GM23248 (cell line): ENCODE data around the gene TJP2. TPM values are rescaled to one million over a fixed set of nuclear protein-coding genes. Genes with fewer than 3 reads are reported as not detected.

ENCODE experiments used
- DNase-seq: peaks from one replicate; pipeline ENCODE4 v3.0.0-alpha.2; 2015
- H2AFZ ChIP-seq: fragments of 200-600 bp; sonication (generic); 2 replicates; pipeline ENCODE4 v1.6.1; 2016; ENCODE audit warnings: antibody characterized with exemption
- H3F3A ChIP-seq: fragments of 200-600 bp; sonication (generic); 2 replicates; pipeline ENCODE4 v1.6.1; 2016; ENCODE audit warnings: mild to moderate bottlenecking, antibody characterized with exemption, mixed run types; ENCODE audit not compliant: insufficient read depth
- H3K27ac ChIP-seq: fragments of 200-600 bp; sonication (generic); 2 replicates; pipeline ENCODE4 v1.5.1; 2016; ENCODE audit warnings: mild to moderate bottlenecking
- H3K27me3 ChIP-seq: fragments of 200-600 bp; sonication (generic); replicated peaks from 2 replicates; pipeline ENCODE4 v1.6.1; 2016; ENCODE audit warnings: mild to moderate bottlenecking; ENCODE audit not compliant: insufficient read depth
- H3K36me3 ChIP-seq: fragments of 200-600 bp; sonication (generic); 2 replicates; pipeline ENCODE4 v1.6.1; 2016; ENCODE audit warnings: low read depth, mild to moderate bottlenecking
- H3K4me1 ChIP-seq: fragments of 200-600 bp; sonication (generic); 2 replicates; pipeline ENCODE4 v1.6.1; 2016; ENCODE audit warnings: mild to moderate bottlenecking; ENCODE audit not compliant: insufficient read depth
- H3K4me2 ChIP-seq: fragments of 200-600 bp; sonication (generic); one replicate; pipeline ENCODE4 v1.6.1; 2016; ENCODE audit warnings: mild to moderate bottlenecking; ENCODE audit not compliant: unreplicated experiment
- H3K4me3 ChIP-seq: fragments of 200-600 bp; sonication (generic); 2 replicates; pipeline ENCODE4 v1.5.1; 2016; ENCODE audit warnings: mild to moderate bottlenecking
- H3K79me2 ChIP-seq: fragments of 200-600 bp; sonication (generic); 2 replicates; pipeline ENCODE4 v1.6.1; 2016; ENCODE audit warnings: mild to moderate bottlenecking; ENCODE audit not compliant: insufficient read depth
- H3K9ac ChIP-seq: fragments of 200-600 bp; sonication (generic); 2 replicates; pipeline ENCODE4 v1.6.1; 2016; ENCODE audit warnings: mild to moderate bottlenecking
- H3K9me2 ChIP-seq: fragments of 200-600 bp; sonication (generic); 2 replicates; pipeline ENCODE4 v1.6.1; 2016; ENCODE audit warnings: mixed run types, mild to moderate bottlenecking, moderate library complexity; ENCODE audit not compliant: insufficient read depth
- H3K9me3 ChIP-seq: fragments of 200-600 bp; sonication (generic); one replicate; pipeline ENCODE4 v1.6.1; 2017; ENCODE audit warnings: low read depth
- H4K20me1 ChIP-seq: fragments of 200-600 bp; sonication (generic); 2 replicates; pipeline ENCODE4 v1.6.0; 2016; ENCODE audit not compliant: insufficient read depth
- EZH2 ChIP-seq: fragments of 200-600 bp; sonication (generic); IDR thresholded peaks from 2 replicates; pipeline ENCODE4 v1.6.1; 2018; ENCODE audit warnings: antibody characterized with exemption, mild to moderate bottlenecking; ENCODE audit not compliant: insufficient read depth, poor library complexity, severe bottlenecking
- EZH2phosphoT487 ChIP-seq: fragments of 200-600 bp; sonication (generic); IDR thresholded peaks from 2 replicates; pipeline ENCODE4 v1.6.1; 2018; ENCODE audit warnings: antibody characterized with exemption, moderate library complexity, mild to moderate bottlenecking, low read depth; ENCODE audit not compliant: insufficient read depth
- WGBS, 2 experiments: methylation state at CpG; one replicate each; pipeline ENCODE4 v1.1.6; 2015 to 2017; ENCODE audit warnings: low lambda C conversion rate in 2 of 2, low coverage in 1 of 2; ENCODE audit errors: missing lambda C conversion rate in 2 of 2; 5-methylcytosine and 5-hydroxymethylcytosine counted together
- in situ Hi-C: fragments of 300-500 bp; cut with MboI; formaldehyde crosslinking; loops from 2 replicates; pipeline ENCODE4 v1.15.0; 2020
- polyA plus RNA-seq: library from polyadenylated mRNA; unstranded; fragments of >200 nt; fragmentation: Nextera tagmentation; extraction: Ambion mirVana; gene quantifications from 2 replicates; pipeline ENCODE4 v1.2.1, GENCODE V29; 2016
- total RNA-seq: library from RNA; depleted of rRNA; stranded (reverse); fragments of >200 nt; shearing (Covaris generic); gene quantifications from 2 replicates; pipeline ENCODE4 v1.2.3, GENCODE V29; 2014; rRNA removed

The TJP2 gene
- total RNA-seq (8.6 and 22.0 TPM in 2 replicates), polyA plus RNA-seq (5.5 TPM in 2 replicates)

DNA sequence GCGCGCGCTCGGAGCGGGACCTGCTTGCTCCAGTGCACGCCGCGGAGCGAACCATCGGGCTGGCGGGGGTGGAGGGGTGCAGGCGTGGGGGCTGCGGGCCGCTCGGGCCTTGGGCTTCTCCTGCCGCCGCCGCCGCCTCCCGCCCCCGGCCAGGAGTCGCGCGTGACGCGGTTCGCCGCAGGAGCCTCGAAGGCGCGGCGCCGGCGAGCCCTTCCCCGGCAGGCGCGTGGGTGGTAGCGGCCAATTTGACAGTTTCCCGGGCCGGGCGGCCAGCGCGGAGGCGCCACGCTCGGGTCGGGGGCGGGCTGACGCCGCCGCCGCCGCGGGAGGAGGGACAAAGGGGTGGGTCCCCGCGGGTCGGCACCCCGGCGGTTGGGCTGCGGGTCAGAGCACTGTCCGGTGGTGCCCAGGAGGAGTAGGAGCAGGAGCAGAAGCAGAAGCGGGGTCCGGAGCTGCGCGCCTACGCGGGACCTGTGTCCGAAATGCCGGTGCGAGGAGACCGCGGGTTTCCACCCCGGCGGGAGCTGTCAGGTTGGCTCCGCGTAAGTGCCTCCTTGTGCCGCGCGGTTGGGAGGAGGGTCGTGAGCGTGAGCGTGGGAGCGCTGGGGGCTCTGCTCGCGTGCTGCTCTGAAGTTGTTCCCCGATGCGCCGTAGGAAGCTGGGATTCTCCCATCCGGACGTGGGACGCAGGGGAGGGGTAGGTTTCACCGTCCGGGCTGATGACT is at the start of gene TJP2:
Gene TJP2 (plus strand): TSS at position 387 of the 725 bp plus-strand sequence. CDS start 96 bp downstream, at position 483.
- H4K20me1 ChIP-seq, result no peaks in the 10 kb centered on the region
- peak within 1 kb of the TSS; percentile 79 for H2AFZ ChIP-seq
- no peaks in the 10 kb centered on the region for H3K36me3 ChIP-seq
- 0 to 1% methylated on average over 56 to 60 of the region's 93 CpGs for WGBS, 2 experiments
- peak within 1 kb of the TSS; percentile 86 for H3K4me2 ChIP-seq
- H3K79me2 ChIP-seq, result peaks cover 35% of the 10 kb centered on the region
- no peaks in the 10 kb centered on the region for H3K9me3 ChIP-seq
- H3K4me1 ChIP-seq, result peaks cover 16% of the 10 kb centered on the region; the same call in 1 of the 2 replicates
- peak within 1 kb of the TSS; percentile 81 for H3K4me3 ChIP-seq
- peak; percentile 83 for DNase-seq
- no peak for TF ChIP-seq EZH2
- no peak for TF ChIP-seq EZH2phosphoT487
- H3K27ac ChIP-seq, result peak within 1 kb of the TSS; percentile 91
- H3K27me3 ChIP-seq, result no peaks in the 10 kb centered on the region
- in situ Hi-C loops, result no loop called here
- peak within 1 kb of the TSS; percentile 80 for H3K9ac ChIP-seq
- no peaks in the 10 kb centered on the region for H3K9me2 ChIP-seq
- H3F3A ChIP-seq, result peaks cover 28% of the 10 kb centered on the region

DNA sequence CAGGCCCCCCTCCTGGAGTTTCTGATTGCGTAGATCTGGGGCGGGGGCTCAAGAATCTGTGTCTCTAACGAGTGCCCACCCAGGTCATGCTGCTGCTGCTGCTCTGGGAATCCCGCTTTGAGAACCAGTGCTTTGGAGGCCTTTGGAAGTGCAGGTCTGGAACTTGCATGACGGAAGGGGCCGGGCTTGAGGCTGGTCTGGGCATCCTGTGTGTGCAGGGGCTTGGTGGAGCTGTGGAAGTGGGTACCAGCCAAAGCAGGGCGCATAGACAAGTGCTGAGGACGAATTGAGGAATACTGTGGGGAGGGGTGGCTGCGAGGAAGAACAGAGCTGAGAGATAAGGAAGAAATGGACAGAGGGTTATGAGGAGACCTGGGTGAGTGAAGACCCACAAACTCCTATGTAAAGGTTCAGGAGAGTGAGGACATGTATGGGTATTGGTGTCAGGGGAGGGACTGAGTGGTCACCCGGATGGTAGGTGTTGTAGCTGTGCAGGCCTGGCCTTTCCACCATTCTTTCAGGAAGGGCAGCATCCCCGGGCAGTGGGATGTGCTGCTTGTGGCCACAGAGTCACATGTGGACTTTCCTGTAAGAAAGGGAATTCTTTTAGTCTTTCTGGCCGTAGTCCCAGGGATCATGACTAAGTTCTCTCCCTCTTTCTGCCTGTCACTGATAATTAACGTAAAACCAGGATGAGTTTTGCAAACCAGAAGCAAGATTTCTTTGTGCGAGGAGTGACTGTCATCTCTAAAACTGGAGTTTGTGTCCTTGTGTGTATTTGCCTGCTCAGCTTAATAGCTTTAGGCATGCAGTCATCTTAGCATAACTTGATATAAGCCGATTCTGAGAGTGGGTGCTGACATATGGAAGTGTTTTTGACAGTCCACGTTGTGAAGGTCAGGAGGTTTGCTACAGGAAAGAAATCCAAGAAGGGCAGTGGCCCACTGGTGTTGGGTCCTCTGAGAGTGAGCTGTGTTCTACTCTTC is 43.3 kb upstream of the TJP2 start:
- Histone ChIP-seq H3K4me1 (peaks cover 17% of the 10 kb centered on the region), H3K4me2 (peak overlapping the region; percentile 50), H3K9me2 (no peaks in the 10 kb centered on the region), H3F3A (0 out of 2 replicates have a peak, but pooled peaks cover 7% of the 10 kb centered on the region), H3K36me3 (no peaks in the 10 kb centered on the region), H3K27ac (no peak overlapping the region), H4K20me1 (no peaks in the 10 kb centered on the region), H3K79me2 (no peaks in the 10 kb centered on the region), H2AFZ (no peak overlapping the region), H3K9me3 (no peaks in the 10 kb centered on the region), H3K9ac (no peak overlapping the region), H3K27me3 (no peaks in the 10 kb centered on the region), H3K4me3 (no peak overlapping the region)
- in situ Hi-C loops, result no loop called here
- peak; percentile 81 for DNase-seq
- TF ChIP-seq EZH2phosphoT487 (no peak), EZH2 (no peak)
- 54 to 57% methylated on average over 16 of the region's 16 CpGs for WGBS, 2 experiments

DNA sequence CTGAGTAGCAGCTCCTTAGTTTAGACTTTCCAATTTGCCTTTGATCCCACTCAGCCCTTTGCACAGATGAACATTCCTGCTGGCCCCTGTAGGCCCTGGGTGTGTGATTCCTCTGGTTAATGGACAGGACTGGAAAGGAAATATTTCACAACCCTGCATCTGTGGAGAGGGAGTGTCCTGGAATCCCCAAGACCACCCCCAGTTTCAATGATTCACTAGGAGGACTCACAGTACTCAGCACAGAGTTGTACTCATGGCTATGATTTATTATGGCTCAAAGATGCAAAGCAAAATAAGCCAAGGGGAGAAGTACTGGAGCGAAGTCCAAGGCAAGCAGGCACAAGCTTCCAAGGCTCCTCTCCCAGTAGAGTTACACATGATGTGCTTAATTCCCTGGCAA is 42.4 kb upstream of the TJP2 start:
- Histone ChIP-seq H3K4me2 (peak overlapping the region; percentile 50), H3K27ac (no peak overlapping the region)
- in situ Hi-C loops, result no loop called here

DNA sequence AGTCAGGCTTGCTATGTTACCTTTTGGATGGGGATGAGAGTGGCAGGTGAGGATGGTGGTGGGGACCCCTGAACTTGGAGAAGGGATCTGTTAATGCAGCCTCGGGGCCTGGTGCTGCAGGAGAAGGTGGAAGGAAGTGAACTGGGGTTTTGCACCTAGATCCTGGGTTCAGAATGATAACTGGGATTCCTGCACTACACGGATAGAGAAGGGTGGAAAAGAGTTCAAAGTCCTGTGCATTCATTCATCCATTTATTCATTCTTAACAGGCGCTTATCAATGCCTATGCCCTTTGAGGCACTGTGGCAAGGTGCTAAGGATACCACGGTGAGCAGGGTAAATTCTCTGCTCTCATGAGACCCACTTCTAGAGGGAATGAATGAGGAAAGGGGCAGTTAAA is 41.7 kb upstream of the TJP2 start:
- Histone ChIP-seq H3K9me3 (no peaks in the 10 kb centered on the region), H3K27me3 (no peaks in the 10 kb centered on the region), H3K4me2 (peak overlapping the region; percentile 33), H3K9ac (no peak overlapping the region), H3K4me1 (peaks cover 17% of the 10 kb centered on the region), H3K27ac (no peak overlapping the region), H3K9me2 (no peaks in the 10 kb centered on the region), H3K4me3 (no peak overlapping the region), H2AFZ (no peak overlapping the region), H4K20me1 (no peaks in the 10 kb centered on the region), H3K36me3 (no peaks in the 10 kb centered on the region), H3K79me2 (no peaks in the 10 kb centered on the region), H3F3A (0 out of 2 replicates have a peak, but pooled peaks cover 7% of the 10 kb centered on the region)
- TF ChIP-seq EZH2phosphoT487, result no peak
- no peak for TF ChIP-seq EZH2
- DNase-seq, result no peak
- WGBS, 2 experiments, result 95 to 96% methylated on average over 4 of the region's 4 CpGs
- in situ Hi-C loops, result no loop called here

More for the DNA sequence above, 42.4 kb upstream of the TJP2 start:
- peak; percentile 85 for DNase-seq
- no peaks in the 10 kb centered on the region for H4K20me1 ChIP-seq
- no peak overlapping the region for H3K4me3 ChIP-seq
- H3K36me3 ChIP-seq, result no peaks in the 10 kb centered on the region
- H3K9me2 ChIP-seq, result no peaks in the 10 kb centered on the region
- WGBS, 2 experiments, result 15 to 19% methylated on average over 1 of the region's 1 CpG
- H3F3A ChIP-seq, result 0 out of 2 replicates have a peak, but pooled peaks cover 7% of the 10 kb centered on the region
- H3K9ac ChIP-seq, result no peak overlapping the region
- H3K4me1 ChIP-seq, result peaks cover 17% of the 10 kb centered on the region
- H2AFZ ChIP-seq, result no peak overlapping the region
- H3K27me3 ChIP-seq, result no peaks in the 10 kb centered on the region
- TF ChIP-seq EZH2 (no peak), EZH2phosphoT487 (no peak)
- no peaks in the 10 kb centered on the region for H3K79me2 ChIP-seq
- no peaks in the 10 kb centered on the region for H3K9me3 ChIP-seq
